HFFc6 (cell line): ENCODE data around the gene MAGIX. TPM values are rescaled to one million over a fixed set of nuclear protein-coding genes. Genes with fewer than 3 reads are reported as not detected.

ENCODE experiments used
- DNase-seq: peaks from one replicate; pipeline ENCODE4 v3.0.0-alpha.2; 2018
- H3K27ac Mint-ChIP-seq: 2 replicates; pipeline ENCODE4 v1.8.0; 2020; ENCODE audit warnings: mild to moderate bottlenecking, mixed read lengths
- H3K27me3 Mint-ChIP-seq: 2 replicates; pipeline ENCODE4 v1.8.0; 2021; ENCODE audit warnings: mild to moderate bottlenecking, moderate library complexity, mixed read lengths; ENCODE audit not compliant: insufficient read depth
- H3K36me3 Mint-ChIP-seq: 2 replicates; pipeline ENCODE4 v1.8.0; 2021; ENCODE audit warnings: low read depth, mixed read lengths
- H3K4me1 Mint-ChIP-seq: 2 replicates; pipeline ENCODE4 v1.8.0; 2020; ENCODE audit warnings: low read depth, mixed read lengths
- H3K4me3 Mint-ChIP-seq: 2 replicates; pipeline ENCODE4 v1.8.0; 2020; ENCODE audit warnings: mild to moderate bottlenecking, moderate library complexity, mixed read lengths
- H3K9me3 Mint-ChIP-seq: 2 replicates; pipeline ENCODE4 v1.8.0; 2020; ENCODE audit warnings: mild to moderate bottlenecking, mixed read lengths
- long read RNA-seq: library from polyadenylated mRNA; unstranded; transcript quantifications from one replicate; pipeline ENCODE4 v2.0.0, GENCODE V29; 2019
- total RNA-seq, 6 experiments: library from RNA; stranded (reverse); fragmentation: NEBNext Ultra II Directional; extraction: Animal tissue kit (Norgen Biotek cat#: 25700); gene quantifications; 2 replicates in 1 of 6; 3 replicates in 5 of 6; pipeline ENCODE4 v1.2.3, GENCODE V29; 2021
- TF ChIP-seq, protein P1 (sequence below): fragments of 200-600 bp; sonication (generic); IDR thresholded peaks from 2 replicates; pipeline ENCODE4 v1.5.0; 2021; ENCODE audit warnings: antibody characterized with exemption, mild to moderate bottlenecking

Gene MAGIX
- 1 to 10 TPM in 5 of 6 experiments, under 1 TPM in 1; 0.94 to 1.9 (median 1.1) TPM for total RNA-seq
- long read RNA-seq, partial matches to known transcripts, result 1 of 2 reads
- long read RNA-seq, other reads (novel, unspliced or antisense), result 0 of 2 reads

DNA sequence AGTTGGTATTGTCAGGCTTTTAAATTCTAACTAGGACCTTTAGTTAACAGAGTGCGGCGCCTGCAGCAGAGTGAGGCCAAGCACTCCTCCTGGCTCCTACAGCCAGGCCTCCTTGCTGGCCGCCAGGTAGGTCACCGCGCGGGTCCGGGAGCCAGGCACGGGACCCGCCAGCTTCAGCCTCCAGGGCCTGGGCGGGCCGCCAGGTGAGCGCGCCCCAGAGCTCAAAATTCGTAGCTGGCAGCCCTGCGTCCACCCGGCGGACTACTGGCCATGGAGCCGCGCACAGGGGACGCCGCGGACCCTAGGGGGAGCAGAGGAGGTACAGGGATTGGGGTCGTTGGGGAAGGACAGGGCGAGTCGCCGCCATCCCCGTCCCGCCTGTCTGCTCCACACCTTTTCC, at the start of gene MAGIX:
TSS of gene MAGIX (plus strand) at position 139 of the 400 bp plus-strand sequence. CDS start at position 271, 132 bp downstream.
- no peak for DNase-seq
- H3K27ac Mint-ChIP-seq, result peak within 1 kb of the TSS; percentile 98
- H3K9me3 Mint-ChIP-seq, result no peaks in the 10 kb centered on the region; the same call in 1 of the 2 replicates

DNA sequence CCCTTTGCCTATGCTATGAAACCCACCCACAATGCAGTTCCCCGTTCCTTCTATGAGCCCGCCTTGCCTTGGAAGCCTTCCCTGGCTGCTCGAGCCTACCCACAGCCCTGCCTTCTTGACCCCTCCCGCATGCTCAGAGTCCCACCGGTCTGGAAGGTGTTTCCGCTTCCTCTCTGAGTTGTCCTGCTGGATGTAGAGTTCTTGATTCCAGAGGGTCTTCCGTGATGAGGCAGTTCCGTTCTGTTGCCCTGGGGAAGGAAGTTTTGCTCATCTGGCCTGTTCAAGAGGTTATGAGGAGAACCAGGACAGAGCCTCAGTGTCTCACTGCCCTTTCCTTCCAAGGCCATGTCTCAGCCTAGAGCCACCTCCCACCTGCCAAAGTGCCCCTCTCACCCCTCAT, 46.5 kb upstream of the MAGIX start:
- no peak overlapping the region for H3K4me3 Mint-ChIP-seq
- H3K4me1 Mint-ChIP-seq, result no peaks in the 10 kb centered on the region; the same call in 1 of the 2 replicates
- TF ChIP-seq, protein P1, sequence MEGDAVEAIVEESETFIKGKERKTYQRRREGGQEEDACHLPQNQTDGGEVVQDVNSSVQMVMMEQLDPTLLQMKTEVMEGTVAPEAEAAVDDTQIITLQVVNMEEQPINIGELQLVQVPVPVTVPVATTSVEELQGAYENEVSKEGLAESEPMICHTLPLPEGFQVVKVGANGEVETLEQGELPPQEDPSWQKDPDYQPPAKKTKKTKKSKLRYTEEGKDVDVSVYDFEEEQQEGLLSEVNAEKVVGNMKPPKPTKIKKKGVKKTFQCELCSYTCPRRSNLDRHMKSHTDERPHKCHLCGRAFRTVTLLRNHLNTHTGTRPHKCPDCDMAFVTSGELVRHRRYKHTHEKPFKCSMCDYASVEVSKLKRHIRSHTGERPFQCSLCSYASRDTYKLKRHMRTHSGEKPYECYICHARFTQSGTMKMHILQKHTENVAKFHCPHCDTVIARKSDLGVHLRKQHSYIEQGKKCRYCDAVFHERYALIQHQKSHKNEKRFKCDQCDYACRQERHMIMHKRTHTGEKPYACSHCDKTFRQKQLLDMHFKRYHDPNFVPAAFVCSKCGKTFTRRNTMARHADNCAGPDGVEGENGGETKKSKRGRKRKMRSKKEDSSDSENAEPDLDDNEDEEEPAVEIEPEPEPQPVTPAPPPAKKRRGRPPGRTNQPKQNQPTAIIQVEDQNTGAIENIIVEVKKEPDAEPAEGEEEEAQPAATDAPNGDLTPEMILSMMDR, result no peak
- no peaks in the 10 kb centered on the region for H3K27me3 Mint-ChIP-seq
- DNase-seq, result no peak
- no peak overlapping the region for H3K27ac Mint-ChIP-seq
- H3K36me3 Mint-ChIP-seq, result peaks cover 7% of the 10 kb centered on the region; the same call in 1 of the 2 replicates
- no peaks in the 10 kb centered on the region for H3K9me3 Mint-ChIP-seq

More for the DNA sequence above, at the start of gene MAGIX:
- no peaks in the 10 kb centered on the region for H3K36me3 Mint-ChIP-seq
- TF ChIP-seq, protein P1, result no peak
- peaks cover 2% of the 10 kb centered on the region; the same call in 1 of the 2 replicates for H3K27me3 Mint-ChIP-seq
- peaks cover 18% of the 10 kb centered on the region for H3K4me1 Mint-ChIP-seq
- H3K4me3 Mint-ChIP-seq, result peak within 1 kb of the TSS; percentile 82

GRCh38 chrX:49116716-49117115, 45.8 kb upstream of the MAGIX start:
- H3K27ac Mint-ChIP-seq, result no peak overlapping the region
- TF ChIP-seq, protein P1, result no peak
- no peaks in the 10 kb centered on the region for H3K27me3 Mint-ChIP-seq
- H3K9me3 Mint-ChIP-seq, result no peaks in the 10 kb centered on the region
- peaks cover 1% of the 10 kb centered on the region for H3K4me1 Mint-ChIP-seq
- peaks cover 7% of the 10 kb centered on the region; the same call in 1 of the 2 replicates for H3K36me3 Mint-ChIP-seq
- H3K4me3 Mint-ChIP-seq, result no peak overlapping the region
- no peak for DNase-seq

DNA sequence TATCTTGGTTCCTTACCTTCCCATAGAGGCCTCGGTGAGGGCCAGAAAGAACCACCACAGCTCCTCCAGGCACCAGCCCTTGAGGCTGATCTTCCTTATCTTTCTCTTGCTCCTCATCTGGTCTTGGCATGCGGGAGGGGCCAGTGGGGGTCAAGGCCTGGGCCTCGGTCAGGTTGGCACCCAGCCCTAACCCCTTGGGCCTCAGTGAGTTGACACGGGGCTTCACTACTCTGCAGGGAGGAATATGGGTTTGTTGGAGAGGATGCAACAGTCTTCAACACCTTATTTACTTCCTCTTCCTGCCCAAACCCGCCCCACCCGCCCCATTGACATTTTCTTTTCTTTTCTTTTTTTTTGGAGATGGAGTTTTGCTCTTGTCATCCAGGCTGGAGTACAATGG, 45.0 kb upstream of the MAGIX start:
- Mint-ChIP-seq H3K9me3 (no peaks in the 10 kb centered on the region), H3K27ac (no peak overlapping the region), H3K27me3 (no peaks in the 10 kb centered on the region), H3K4me3 (no peak overlapping the region), H3K4me1 (peaks cover 10% of the 10 kb centered on the region), H3K36me3 (peaks cover 7% of the 10 kb centered on the region; the same call in 1 of the 2 replicates)
- no peak for DNase-seq
- TF ChIP-seq, protein P1, result no peak

DNA sequence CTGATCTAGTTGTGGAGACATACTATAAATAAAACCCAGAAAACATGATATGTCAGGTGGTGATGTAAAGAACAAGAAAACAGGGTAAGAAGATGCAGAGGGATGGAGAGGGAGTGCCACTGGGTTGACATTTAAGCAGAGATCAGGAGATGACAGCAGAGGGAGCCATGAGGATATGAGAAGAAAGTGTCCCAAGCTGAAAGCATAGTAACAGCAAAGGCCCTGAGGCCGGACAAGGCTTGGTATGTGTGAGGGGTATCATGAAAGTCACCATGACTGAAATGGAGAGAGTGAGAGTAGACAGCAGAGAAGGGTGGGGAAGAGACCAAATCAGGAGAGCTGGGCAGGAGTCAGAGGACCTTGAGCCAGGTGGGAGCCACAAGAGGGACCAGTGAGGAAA, 42.5 kb upstream of the MAGIX start:
- no peak for DNase-seq
- peaks cover 2% of the 10 kb centered on the region; the same call in 1 of the 2 replicates for H3K27me3 Mint-ChIP-seq
- H3K27ac Mint-ChIP-seq, result 0 out of 2 replicates have a peak overlapping the region, but pooled peaks have one; percentile 44
- TF ChIP-seq, protein P1, result no peak
- peaks cover 15% of the 10 kb centered on the region for H3K36me3 Mint-ChIP-seq
- no peaks in the 10 kb centered on the region for H3K9me3 Mint-ChIP-seq
- H3K4me1 Mint-ChIP-seq, result peaks cover 18% of the 10 kb centered on the region
- H3K4me3 Mint-ChIP-seq, result no peak overlapping the region
